ENCODE measurements around the gene DICER1. TPM values are rescaled to one million over a fixed set of nuclear protein-coding genes. Genes with fewer than 3 reads are reported as not detected.

Gene DICER1
- total RNA-seq, 1 experiment from 2014 or later: 62.0 TPM

DNA sequence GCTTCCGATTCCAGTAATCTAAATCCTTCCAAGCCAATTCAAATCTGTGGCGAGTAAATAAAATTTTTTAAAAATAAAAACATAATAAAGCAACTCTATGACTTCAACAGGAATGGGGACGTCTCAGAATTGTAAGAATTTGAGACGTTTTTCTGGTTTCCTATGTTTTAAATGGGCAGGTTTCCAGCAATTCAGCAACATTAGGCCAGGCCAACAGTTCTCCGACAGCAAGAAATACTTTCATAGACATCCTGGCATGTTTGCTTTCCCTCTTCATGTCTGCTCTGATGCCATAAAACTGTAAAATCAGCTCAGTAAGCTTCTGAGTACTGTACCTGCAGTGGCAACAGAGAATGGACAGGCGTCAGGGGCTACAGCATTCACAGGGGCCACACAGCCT, 35.8 kb upstream of the DICER1 start:
- ChIA-PET CTCF (no interaction called here), POLR2A (no interaction called here)
- H3K27me3 Mint-ChIP-seq (ENCODE audit: low read depth): no peaks in the 10 kb centered on the region
- no peak for TF ChIP-seq ETV6 (CRISPR knock-in tag; IDR thresholded peaks at IDR 0.05)
- TF ChIP-seq ZNF317 (CRISPR knock-in tag; IDR thresholded peaks at IDR 0.05; ENCODE audit: borderline replicate concordance, low read depth): no peak
- no peak for TF ChIP-seq PRDM15 (CRISPR knock-in tag; IDR thresholded peaks at IDR 0.05)
- TF ChIP-seq FOXK1 (CRISPR knock-in tag; IDR thresholded peaks at IDR 0.05): no peak
- no peak for TF ChIP-seq JAZF1 (CRISPR knock-in tag; IDR thresholded peaks at IDR 0.05)
- no peak for TF ChIP-seq MYBL2 (CRISPR knock-in tag; IDR thresholded peaks at IDR 0.05)
- TF ChIP-seq USF1 (CRISPR knock-in tag; IDR thresholded peaks at IDR 0.05): no peak
- no peak for TF ChIP-seq CDX4 (CRISPR knock-in tag; IDR thresholded peaks at IDR 0.05; ENCODE audit: borderline replicate concordance)
- TF ChIP-seq FOXP1 (CRISPR knock-in tag; IDR thresholded peaks at IDR 0.05; ENCODE audit: borderline replicate concordance): no peak
- TF ChIP-seq, protein P1, sequence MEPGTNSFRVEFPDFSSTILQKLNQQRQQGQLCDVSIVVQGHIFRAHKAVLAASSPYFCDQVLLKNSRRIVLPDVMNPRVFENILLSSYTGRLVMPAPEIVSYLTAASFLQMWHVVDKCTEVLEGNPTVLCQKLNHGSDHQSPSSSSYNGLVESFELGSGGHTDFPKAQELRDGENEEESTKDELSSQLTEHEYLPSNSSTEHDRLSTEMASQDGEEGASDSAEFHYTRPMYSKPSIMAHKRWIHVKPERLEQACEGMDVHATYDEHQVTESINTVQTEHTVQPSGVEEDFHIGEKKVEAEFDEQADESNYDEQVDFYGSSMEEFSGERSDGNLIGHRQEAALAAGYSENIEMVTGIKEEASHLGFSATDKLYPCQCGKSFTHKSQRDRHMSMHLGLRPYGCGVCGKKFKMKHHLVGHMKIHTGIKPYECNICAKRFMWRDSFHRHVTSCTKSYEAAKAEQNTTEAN (CRISPR knock-in tag; IDR thresholded peaks at IDR 0.05): no peak
- no peak for TF ChIP-seq RELA (CRISPR knock-in tag; IDR thresholded peaks at IDR 0.05; ENCODE audit: borderline replicate concordance)
- no peak for TF ChIP-seq PRRX2 (CRISPR knock-in tag; IDR thresholded peaks at IDR 0.05)
- TF ChIP-seq ELF4 (CRISPR knock-in tag; IDR thresholded peaks at IDR 0.05; ENCODE audit: low read depth): no peak
- no peak for TF ChIP-seq ZNF281 (CRISPR knock-in tag; IDR thresholded peaks at IDR 0.05)
- DNase-seq (ENCODE audit: low spot score): no peak
- peaks cover 9% of the 10 kb centered on the region for H3K36me3 Mint-ChIP-seq
- H3K4me3 Mint-ChIP-seq: no peak overlapping the region
- ATAC-seq: no peak
- H3K4me1 Mint-ChIP-seq: peaks cover 26% of the 10 kb centered on the region
- peaks cover 9% of the 10 kb centered on the region for H3K9me3 Mint-ChIP-seq
- no peak overlapping the region for H3K27ac Mint-ChIP-seq

DNA sequence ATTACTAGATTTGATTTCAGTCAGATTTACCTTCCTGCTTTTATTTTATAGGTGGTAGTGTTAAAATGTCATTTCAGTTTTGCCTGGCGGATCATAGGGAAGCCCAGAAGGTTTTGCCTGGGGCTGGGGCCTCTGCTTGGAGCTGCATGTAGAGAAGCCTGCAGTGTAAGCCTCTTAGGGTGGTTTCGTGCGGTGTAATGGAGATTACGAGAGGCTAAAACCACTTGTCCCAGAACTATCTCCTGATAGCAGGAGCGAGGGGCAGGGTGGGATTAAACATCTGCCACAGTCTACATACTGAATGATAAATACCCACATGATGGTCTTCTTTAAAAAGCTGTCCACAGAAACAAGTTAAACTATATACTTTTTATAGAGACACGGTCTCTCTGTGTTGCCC, 35.0 kb upstream of the DICER1 start:
- POLR2A ChIA-PET: no interaction called here
- TF ChIP-seq TCF7 (CRISPR knock-in tag; IDR thresholded peaks at IDR 0.05; ENCODE audit: low read depth): no peak
- TF ChIP-seq, protein P2, sequence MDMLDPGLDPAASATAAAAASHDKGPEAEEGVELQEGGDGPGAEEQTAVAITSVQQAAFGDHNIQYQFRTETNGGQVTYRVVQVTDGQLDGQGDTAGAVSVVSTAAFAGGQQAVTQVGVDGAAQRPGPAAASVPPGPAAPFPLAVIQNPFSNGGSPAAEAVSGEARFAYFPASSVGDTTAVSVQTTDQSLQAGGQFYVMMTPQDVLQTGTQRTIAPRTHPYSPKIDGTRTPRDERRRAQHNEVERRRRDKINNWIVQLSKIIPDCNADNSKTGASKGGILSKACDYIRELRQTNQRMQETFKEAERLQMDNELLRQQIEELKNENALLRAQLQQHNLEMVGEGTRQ (CRISPR knock-in tag; IDR thresholded peaks at IDR 0.05): no peak
- no peak for TF ChIP-seq ZNF121 (CRISPR knock-in tag; IDR thresholded peaks at IDR 0.05)
- TF ChIP-seq, protein P3, sequence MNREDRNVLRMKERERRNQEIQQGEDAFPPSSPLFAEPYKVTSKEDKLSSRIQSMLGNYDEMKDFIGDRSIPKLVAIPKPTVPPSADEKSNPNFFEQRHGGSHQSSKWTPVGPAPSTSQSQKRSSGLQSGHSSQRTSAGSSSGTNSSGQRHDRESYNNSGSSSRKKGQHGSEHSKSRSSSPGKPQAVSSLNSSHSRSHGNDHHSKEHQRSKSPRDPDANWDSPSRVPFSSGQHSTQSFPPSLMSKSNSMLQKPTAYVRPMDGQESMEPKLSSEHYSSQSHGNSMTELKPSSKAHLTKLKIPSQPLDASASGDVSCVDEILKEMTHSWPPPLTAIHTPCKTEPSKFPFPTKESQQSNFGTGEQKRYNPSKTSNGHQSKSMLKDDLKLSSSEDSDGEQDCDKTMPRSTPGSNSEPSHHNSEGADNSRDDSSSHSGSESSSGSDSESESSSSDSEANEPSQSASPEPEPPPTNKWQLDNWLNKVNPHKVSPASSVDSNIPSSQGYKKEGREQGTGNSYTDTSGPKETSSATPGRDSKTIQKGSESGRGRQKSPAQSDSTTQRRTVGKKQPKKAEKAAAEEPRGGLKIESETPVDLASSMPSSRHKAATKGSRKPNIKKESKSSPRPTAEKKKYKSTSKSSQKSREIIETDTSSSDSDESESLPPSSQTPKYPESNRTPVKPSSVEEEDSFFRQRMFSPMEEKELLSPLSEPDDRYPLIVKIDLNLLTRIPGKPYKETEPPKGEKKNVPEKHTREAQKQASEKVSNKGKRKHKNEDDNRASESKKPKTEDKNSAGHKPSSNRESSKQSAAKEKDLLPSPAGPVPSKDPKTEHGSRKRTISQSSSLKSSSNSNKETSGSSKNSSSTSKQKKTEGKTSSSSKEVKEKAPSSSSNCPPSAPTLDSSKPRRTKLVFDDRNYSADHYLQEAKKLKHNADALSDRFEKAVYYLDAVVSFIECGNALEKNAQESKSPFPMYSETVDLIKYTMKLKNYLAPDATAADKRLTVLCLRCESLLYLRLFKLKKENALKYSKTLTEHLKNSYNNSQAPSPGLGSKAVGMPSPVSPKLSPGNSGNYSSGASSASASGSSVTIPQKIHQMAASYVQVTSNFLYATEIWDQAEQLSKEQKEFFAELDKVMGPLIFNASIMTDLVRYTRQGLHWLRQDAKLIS (CRISPR knock-in tag; IDR thresholded peaks at IDR 0.05; ENCODE audit: borderline replicate concordance): no peak
- no peak for TF ChIP-seq KAT7 (CRISPR knock-in tag; IDR thresholded peaks at IDR 0.05; ENCODE audit: borderline replicate concordance)
- TF ChIP-seq ZNF232 (CRISPR knock-in tag; IDR thresholded peaks at IDR 0.05): no peak
- Mint-ChIP-seq H3K27ac (no peak overlapping the region), H3K27me3 (ENCODE audit: low read depth) (no peaks in the 10 kb centered on the region), H3K36me3 (peaks cover 13% of the 10 kb centered on the region), H3K9me3 (peaks cover 14% of the 10 kb centered on the region), H3K4me1 (peaks cover 21% of the 10 kb centered on the region), H3K4me3 (no peak overlapping the region)
- ATAC-seq: no peak
- no peak for DNase-seq (ENCODE audit: low spot score)
- CTCF ChIA-PET: interaction anchor here (0.7 kb wide), 1 partner anchor 169 kb away, joined by 3 read pairs; no protein-coding TSS in a partner anchor
